Osteoblast (primary cell): ENCODE results near the gene AQP12A. TPM values are rescaled to one million over a fixed set of nuclear protein-coding genes. Genes with fewer than 3 reads are reported as not detected.

ENCODE experiments used
- DNase-seq: peaks from one replicate; pipeline ENCODE4 v3.0.0; 2011; ENCODE audit warnings: low spot score, mixed read lengths; ENCODE audit not compliant: insufficient read length; ENCODE audit errors: missing footprints
- H2AFZ ChIP-seq: 2 replicates; pipeline ENCODE4 v1.6.0; 2011; ENCODE audit warnings: mild to moderate bottlenecking, low read length
- H3K27ac ChIP-seq: 2 replicates; pipeline ENCODE4 v1.5.1; 2011; ENCODE audit warnings: mild to moderate bottlenecking, low read depth, low read length, moderate library complexity
- H3K27me3 ChIP-seq: 2 replicates; pipeline ENCODE4 v1.6.0; 2012; ENCODE audit warnings: mild to moderate bottlenecking, control low read depth, inconsistent platforms, low read length, moderate library complexity; ENCODE audit not compliant: insufficient read depth
- H3K36me3 ChIP-seq: 2 replicates; pipeline ENCODE4 v1.5.1; 2011; ENCODE audit warnings: mild to moderate bottlenecking, low read length, control low read depth, moderate library complexity; ENCODE audit not compliant: insufficient read depth
- H3K4me1 ChIP-seq: 2 replicates; pipeline ENCODE4 v1.5.1; 2011; ENCODE audit warnings: mild to moderate bottlenecking, low read length, control low read depth, moderate library complexity; ENCODE audit not compliant: insufficient read depth
- H3K4me2 ChIP-seq: 2 replicates; pipeline ENCODE4 v1.6.0; 2011; ENCODE audit warnings: mild to moderate bottlenecking, low read length; ENCODE audit not compliant: insufficient read depth
- H3K4me3 ChIP-seq: fragments of 200-600 bp; sonication (generic); 3 replicates; pipeline ENCODE4 v1.5.1; 2012; ENCODE audit warnings: mild to moderate bottlenecking, low read length, inconsistent platforms; ENCODE audit not compliant: insufficient read depth
- H3K79me2 ChIP-seq: 2 replicates; pipeline ENCODE4 v1.6.0; 2012; ENCODE audit warnings: mild to moderate bottlenecking, low read length, control low read depth, inconsistent platforms; ENCODE audit not compliant: insufficient read depth
- H3K9me3 ChIP-seq: 2 replicates; pipeline ENCODE4 v1.5.1; 2011; ENCODE audit warnings: low read depth, low read length, control low read depth
- H4K20me1 ChIP-seq: 2 replicates; pipeline ENCODE4 v1.6.0; 2012; ENCODE audit warnings: mild to moderate bottlenecking, low read length, control low read depth; ENCODE audit not compliant: insufficient read depth
- total RNA-seq: library from RNA; depleted of rRNA; stranded (reverse); fragments of >200 nt; gene quantifications from 2 replicates; pipeline ENCODE4 v1.2.3, GENCODE V29; 2012
- TF ChIP-seq, protein P1 (sequence below): IDR thresholded peaks from 2 replicates; pipeline ENCODE4 v1.5.1; 2011; ENCODE audit warnings: mild to moderate bottlenecking, low read depth, low read length, moderate library complexity; ENCODE audit errors: extremely low read depth

AQP12A gene
- total RNA-seq, 1 donor: not detected

DNA sequence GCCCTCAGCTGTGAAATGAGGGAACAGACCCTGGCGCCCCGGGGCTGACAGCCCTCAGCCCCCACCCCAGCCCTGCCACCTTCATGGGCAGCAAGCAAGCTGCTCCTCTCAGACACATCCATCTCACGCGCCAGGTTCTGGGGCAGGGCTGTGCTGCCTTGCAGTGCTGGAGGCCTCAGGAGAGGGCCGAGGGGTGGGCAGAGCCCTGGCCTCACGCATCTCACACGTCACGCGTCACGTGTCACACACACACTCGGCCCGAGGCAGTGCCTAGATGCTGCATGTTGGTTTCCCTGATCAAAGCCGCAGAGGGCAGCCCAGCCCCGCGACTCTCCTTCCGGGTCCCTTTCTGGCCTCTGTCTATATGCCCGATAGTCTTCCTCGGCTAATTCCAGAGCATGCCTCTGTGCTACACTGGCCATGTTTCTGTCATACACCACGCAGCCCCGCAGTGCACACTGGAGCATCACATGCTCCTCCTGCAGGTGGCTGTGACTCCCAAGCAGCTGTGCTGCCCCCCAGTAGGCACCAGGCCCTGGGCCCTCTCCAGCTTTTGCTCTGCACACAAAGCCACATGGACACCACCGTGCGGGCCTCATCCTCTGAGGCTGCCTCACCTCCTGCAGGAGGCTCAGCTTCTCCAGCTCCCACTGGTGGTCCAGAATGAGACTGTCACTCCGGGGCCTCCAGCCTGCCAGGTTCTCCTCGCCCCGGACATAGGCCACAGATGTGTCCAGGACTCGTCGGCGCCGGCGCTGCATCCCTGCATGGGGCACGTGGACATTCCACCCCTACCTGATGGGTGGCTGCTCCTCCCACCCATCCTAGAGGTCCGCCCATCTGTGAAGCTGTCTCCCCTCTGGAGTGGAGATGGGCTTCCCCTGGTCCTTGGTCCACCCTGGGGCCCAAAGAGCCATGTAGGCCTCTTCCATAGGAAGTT lies 31.4 kb downstream of the AQP12A start:
- Histone ChIP-seq H2AFZ (no peak overlapping the region), H3K27ac (no peak overlapping the region), H3K4me1 (no peaks in the 10 kb centered on the region), H3K36me3 (no peaks in the 10 kb centered on the region), H3K4me2 (no peak overlapping the region), H4K20me1 (no peaks in the 10 kb centered on the region), H3K9me3 (no peaks in the 10 kb centered on the region), H3K27me3 (no peaks in the 10 kb centered on the region), H3K79me2 (no peaks in the 10 kb centered on the region), H3K4me3 (no peak overlapping the region)
- TF ChIP-seq, protein P1, sequence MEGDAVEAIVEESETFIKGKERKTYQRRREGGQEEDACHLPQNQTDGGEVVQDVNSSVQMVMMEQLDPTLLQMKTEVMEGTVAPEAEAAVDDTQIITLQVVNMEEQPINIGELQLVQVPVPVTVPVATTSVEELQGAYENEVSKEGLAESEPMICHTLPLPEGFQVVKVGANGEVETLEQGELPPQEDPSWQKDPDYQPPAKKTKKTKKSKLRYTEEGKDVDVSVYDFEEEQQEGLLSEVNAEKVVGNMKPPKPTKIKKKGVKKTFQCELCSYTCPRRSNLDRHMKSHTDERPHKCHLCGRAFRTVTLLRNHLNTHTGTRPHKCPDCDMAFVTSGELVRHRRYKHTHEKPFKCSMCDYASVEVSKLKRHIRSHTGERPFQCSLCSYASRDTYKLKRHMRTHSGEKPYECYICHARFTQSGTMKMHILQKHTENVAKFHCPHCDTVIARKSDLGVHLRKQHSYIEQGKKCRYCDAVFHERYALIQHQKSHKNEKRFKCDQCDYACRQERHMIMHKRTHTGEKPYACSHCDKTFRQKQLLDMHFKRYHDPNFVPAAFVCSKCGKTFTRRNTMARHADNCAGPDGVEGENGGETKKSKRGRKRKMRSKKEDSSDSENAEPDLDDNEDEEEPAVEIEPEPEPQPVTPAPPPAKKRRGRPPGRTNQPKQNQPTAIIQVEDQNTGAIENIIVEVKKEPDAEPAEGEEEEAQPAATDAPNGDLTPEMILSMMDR: no peak
- DNase-seq: no peak

DNA sequence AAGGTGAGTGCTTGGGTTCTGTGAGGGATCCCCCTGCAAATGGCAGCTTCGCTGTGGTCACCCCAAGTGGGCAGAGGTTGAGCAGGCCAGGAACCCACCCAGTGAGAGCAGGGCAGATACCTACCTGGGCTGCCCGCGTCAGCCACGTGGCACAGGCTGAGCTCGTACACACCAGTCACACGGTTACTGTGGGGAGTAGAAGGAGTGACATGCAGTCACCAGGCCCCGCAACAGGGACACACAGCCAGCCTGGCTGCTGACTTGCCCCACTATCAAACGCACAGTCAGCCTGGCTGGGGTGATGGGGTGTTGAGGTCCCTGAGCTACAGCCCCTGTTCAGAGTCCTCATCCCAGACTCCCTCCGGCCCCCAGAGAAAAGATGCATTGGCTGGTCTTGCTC lies 32.2 kb downstream of the AQP12A start:
- Histone ChIP-seq H3K4me1 (no peaks in the 10 kb centered on the region), H3K36me3 (no peaks in the 10 kb centered on the region), H2AFZ (no peak overlapping the region), H3K27me3 (no peaks in the 10 kb centered on the region), H3K4me3 (no peak overlapping the region), H4K20me1 (no peaks in the 10 kb centered on the region), H3K9me3 (no peaks in the 10 kb centered on the region), H3K4me2 (no peak overlapping the region), H3K27ac (no peak overlapping the region), H3K79me2 (no peaks in the 10 kb centered on the region)
- DNase-seq: no peak
- TF ChIP-seq, protein P1: no peak

DNA sequence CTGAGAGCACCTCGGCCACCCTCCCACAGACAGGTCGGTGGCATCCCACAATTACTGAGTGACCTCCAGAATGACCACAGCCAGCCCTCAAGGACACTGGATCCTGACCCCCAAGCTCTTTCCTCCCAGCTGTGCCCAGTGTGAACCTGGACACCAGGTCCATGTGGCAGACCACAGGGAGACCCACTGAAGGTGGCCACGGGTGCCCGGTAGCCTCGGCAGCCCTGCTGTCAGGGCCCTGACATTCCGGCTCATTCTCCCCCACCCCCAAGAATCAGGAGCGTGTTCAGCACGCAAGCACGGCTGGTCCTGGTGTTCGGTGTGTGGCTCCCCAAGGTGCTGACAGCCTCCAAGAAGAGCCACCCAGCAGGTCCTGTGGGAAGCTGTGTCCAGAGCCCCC lies 32.8 kb downstream of the AQP12A start:
- H3K4me3 ChIP-seq: no peak overlapping the region
- TF ChIP-seq, protein P1: no peak

DNA sequence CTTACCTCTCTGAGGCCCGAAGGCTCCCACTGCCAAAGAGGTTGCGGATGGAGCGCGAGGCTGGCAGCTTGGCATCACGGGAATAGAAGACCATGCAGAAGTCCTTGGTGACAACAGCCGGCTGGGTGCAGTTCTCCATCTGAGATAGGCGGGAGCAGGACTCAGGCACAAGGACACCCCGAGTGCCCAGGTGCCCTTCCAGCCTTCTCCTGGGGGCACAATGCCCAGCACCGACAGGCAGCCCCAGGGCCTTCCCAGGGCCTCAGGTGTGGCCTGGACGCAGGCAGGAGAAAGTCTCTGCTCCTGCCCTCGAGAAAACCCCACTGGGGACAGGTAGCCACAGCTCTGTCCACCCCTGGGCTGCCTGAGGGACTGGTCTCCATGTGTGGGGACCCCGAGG lies 33.6 kb downstream of the AQP12A start:
- Histone ChIP-seq H4K20me1 (no peaks in the 10 kb centered on the region), H3K4me3 (no peak overlapping the region), H3K4me2 (no peak overlapping the region), H2AFZ (no peak overlapping the region), H3K27me3 (peaks cover 5% of the 10 kb centered on the region), H3K79me2 (no peaks in the 10 kb centered on the region), H3K4me1 (no peaks in the 10 kb centered on the region), H3K36me3 (no peaks in the 10 kb centered on the region), H3K9me3 (no peaks in the 10 kb centered on the region), H3K27ac (no peak overlapping the region)
- TF ChIP-seq, protein P1: no peak
- no peak for DNase-seq

More for the DNA sequence above, 32.8 kb downstream of the AQP12A start:
- Histone ChIP-seq H3K9me3 (no peaks in the 10 kb centered on the region), H2AFZ (no peak overlapping the region), H3K36me3 (no peaks in the 10 kb centered on the region), H4K20me1 (no peaks in the 10 kb centered on the region), H3K27me3 (no peaks in the 10 kb centered on the region), H3K79me2 (no peaks in the 10 kb centered on the region), H3K4me2 (no peak overlapping the region), H3K27ac (no peak overlapping the region), H3K4me1 (no peaks in the 10 kb centered on the region)
- DNase-seq: no peak
